GM10248 (cell line): ENCODE measurements around the gene CD2BP2.

ENCODE experiments used
- CTCF ChIA-PET: fragments of 300-600 bp; sonication (Branson Sonifier 250); formaldehyde crosslinking; extraction: SDS; loops from one replicate; lab custom pipeline; 2021; ENCODE audit warnings: antibody characterized with exemption; lab: Yijun Ruan, JAX
- POLR2A ChIA-PET: fragments of 350-650 bp; sonication (Branson Sonifier 250); formaldehyde crosslinking; extraction: SDS; loops from one replicate; lab custom pipeline; 2020; ENCODE audit warnings: antibody characterized with exemption; lab: Yijun Ruan, JAX
- DNase-seq: peaks from one replicate; pipeline ENCODE4 v3.0.0; 2012; ENCODE audit errors: extremely low spot score
- TF ChIP-seq, protein P1 (sequence below): IDR thresholded peaks from 2 replicates; pipeline ENCODE4 v1.5.1; 2012; ENCODE audit warnings: mild to moderate bottlenecking, low read depth; ENCODE audit errors: extremely low read depth, missing control alignments, control extremely low read depth

The CD2BP2 gene

GRCh38 chr16:30378236-30379157, 23.4 kb upstream of the CD2BP2 start:
- POLR2A ChIA-PET, result interaction anchor here (0.6 to 1.6 kb wide), 5 partner anchors 8 to 288 kb away, joined by 3 to 6 read pairs (median 4); partner anchors contain the start of gene ZNF48

GRCh38 chr16:30377812-30378235, 22.7 kb upstream of the CD2BP2 start:
- DNase-seq, result peak; percentile 79
- POLR2A ChIA-PET, result interaction anchor here (0.6 to 1.3 kb wide), 2 partner anchors 18 to 288 kb away, joined by 3 to 4 read pairs; partner anchors contain the start of gene ZNF48
- CTCF ChIA-PET, result interaction anchor here (0.6 to 1.6 kb wide), 4 partner anchors 15 to 286 kb away, joined by 3 read pairs; partner anchors contain the start of gene TBX6
- TF ChIP-seq, protein P1, sequence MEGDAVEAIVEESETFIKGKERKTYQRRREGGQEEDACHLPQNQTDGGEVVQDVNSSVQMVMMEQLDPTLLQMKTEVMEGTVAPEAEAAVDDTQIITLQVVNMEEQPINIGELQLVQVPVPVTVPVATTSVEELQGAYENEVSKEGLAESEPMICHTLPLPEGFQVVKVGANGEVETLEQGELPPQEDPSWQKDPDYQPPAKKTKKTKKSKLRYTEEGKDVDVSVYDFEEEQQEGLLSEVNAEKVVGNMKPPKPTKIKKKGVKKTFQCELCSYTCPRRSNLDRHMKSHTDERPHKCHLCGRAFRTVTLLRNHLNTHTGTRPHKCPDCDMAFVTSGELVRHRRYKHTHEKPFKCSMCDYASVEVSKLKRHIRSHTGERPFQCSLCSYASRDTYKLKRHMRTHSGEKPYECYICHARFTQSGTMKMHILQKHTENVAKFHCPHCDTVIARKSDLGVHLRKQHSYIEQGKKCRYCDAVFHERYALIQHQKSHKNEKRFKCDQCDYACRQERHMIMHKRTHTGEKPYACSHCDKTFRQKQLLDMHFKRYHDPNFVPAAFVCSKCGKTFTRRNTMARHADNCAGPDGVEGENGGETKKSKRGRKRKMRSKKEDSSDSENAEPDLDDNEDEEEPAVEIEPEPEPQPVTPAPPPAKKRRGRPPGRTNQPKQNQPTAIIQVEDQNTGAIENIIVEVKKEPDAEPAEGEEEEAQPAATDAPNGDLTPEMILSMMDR, result no peak

More at GRCh38 chr16:30378236-30379157, 23.4 kb upstream of the CD2BP2 start:
- DNase-seq, result peak; percentile 98
- TF ChIP-seq, protein P1, result no peak
- CTCF ChIA-PET, result interaction anchor here (0.6 to 1.6 kb wide), 4 partner anchors 16 to 287 kb away, joined by 3 read pairs; partner anchors contain the start of gene TBX6

- no peak for DNase-seq
- ChIA-PET POLR2A (interaction anchor here (0.6 to 1.3 kb wide), 2 partner anchors 18 to 289 kb away, joined by 3 to 4 read pairs; partner anchors contain the start of gene ZNF48), CTCF (interaction anchor here (1.1 to 1.6 kb wide), 4 partner anchors 14 to 285 kb away, joined by 3 read pairs; partner anchors contain the start of genes DCTPP1 and TBX6)
- TF ChIP-seq, protein P1, result no peak
These were observed 22.1 kb upstream of the CD2BP2 start for GRCh38 chr16:30377050-30377811.

DNA sequence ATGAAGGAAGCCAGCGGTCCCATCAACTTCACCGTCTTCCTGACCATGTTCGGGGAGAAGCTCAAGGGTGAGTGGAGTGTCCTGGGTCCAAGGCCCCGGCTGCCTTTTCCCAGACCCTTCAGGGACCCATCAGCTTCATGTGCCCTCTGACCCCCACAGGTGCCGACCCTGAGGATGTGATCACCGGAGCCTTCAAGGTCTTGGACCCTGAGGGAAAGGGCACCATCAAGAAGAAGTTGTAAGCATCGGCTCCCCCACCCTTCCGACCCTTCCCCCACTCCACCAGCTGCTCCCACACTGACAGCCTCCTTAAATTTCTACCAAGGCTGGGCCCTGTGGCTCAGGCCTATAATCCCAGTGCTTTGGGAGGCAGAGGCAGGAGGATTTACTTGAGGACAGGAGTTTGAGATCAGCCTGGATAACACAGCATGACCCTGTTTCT, 21.4 kb upstream of the CD2BP2 start:
- ChIA-PET POLR2A (no interaction called here), CTCF (interaction anchor here (1.1 to 1.5 kb wide), 2 partner anchors 16 to 53 kb away, joined by 3 read pairs; partner anchors contain the start of gene DCTPP1)
- no peak for DNase-seq
- TF ChIP-seq, protein P1, result no peak

- TF ChIP-seq, protein P1, result no peak
- no peak for DNase-seq
- ChIA-PET CTCF (interaction anchor here (1.1 to 1.5 kb wide), 2 partner anchors 17 to 54 kb away, joined by 3 read pairs; partner anchors contain the start of gene DCTPP1), POLR2A (no interaction called here)
These were observed 20.8 kb upstream of the CD2BP2 start for GRCh38 chr16:30375864-30376263.
